PC-3 (cell line): ENCODE measurements around the gene EDNRA. TPM values are rescaled to one million over a fixed set of nuclear protein-coding genes. Genes with fewer than 3 reads are reported as not detected.

Experiments used
- ATAC-seq: fragments of 200-7000 bp; cut with Tn5 transposase; 2 replicates; pipeline ENCODE4 v1.9.1; 2020; ENCODE audit warnings: mild to moderate bottlenecking, moderate library complexity
- BruUV-seq: library from RNA; stranded (reverse); fragments of 400-500 nt; replicated peaks from 2 replicates; lab custom pipeline; 2021; lab: Mats Ljungman, UMichigan
- CTCF ChIA-PET: fragments of 300-600 bp; sonication (Branson Sonifier 250); formaldehyde crosslinking; loops from one replicate; lab custom pipeline; 2022; ENCODE audit warnings: antibody characterized with exemption; lab: Charles Lee
- POLR2A ChIA-PET: fragments of 300-600 bp; sonication (Branson Sonifier 250); formaldehyde crosslinking; loops from one replicate; lab custom pipeline; 2022; ENCODE audit warnings: antibody characterized with exemption; ENCODE audit not compliant: unreplicated experiment; lab: Charles Lee
- DNase-seq: peaks from one replicate; pipeline ENCODE4 v3.0.0-alpha.2; 2015
- H2AFZ ChIP-seq: fragments of 300-600 bp; sonication (generic); 2 replicates; pipeline ENCODE4 v1.6.0; 2016; ENCODE audit warnings: antibody characterized with exemption, low read length
- H3F3A ChIP-seq: fragments of 300-600 bp; sonication (generic); one replicate; pipeline ENCODE4 v1.6.0; 2017; ENCODE audit warnings: antibody characterized with exemption, low read length, control low read depth, mild to moderate bottlenecking; ENCODE audit not compliant: unreplicated experiment
- H3K27ac ChIP-seq: fragments of 300-600 bp; sonication (generic); 2 replicates; pipeline ENCODE4 v1.5.1; 2016; ENCODE audit warnings: mild to moderate bottlenecking, low read length
- H3K27me3 ChIP-seq: fragments of 300-600 bp; sonication (generic); 2 replicates; pipeline ENCODE4 v1.6.1; 2016; ENCODE audit warnings: low read length, mixed read lengths
- H3K36me3 ChIP-seq: fragments of 300-600 bp; sonication (generic); 2 replicates; pipeline ENCODE4 v1.6.1; 2016; ENCODE audit warnings: low read depth, mixed run types, low read length, mixed read lengths
- H3K4me1 ChIP-seq: fragments of 300-600 bp; sonication (generic); 2 replicates; pipeline ENCODE4 v1.5.1; 2016; ENCODE audit warnings: low read length; ENCODE audit not compliant: insufficient read depth
- H3K4me2 ChIP-seq: fragments of 300-600 bp; sonication (generic); 2 replicates; pipeline ENCODE4 v1.6.0; 2016; ENCODE audit warnings: low read length
- H3K4me3 ChIP-seq: fragments of 300-600 bp; sonication (generic); 2 replicates; pipeline ENCODE4 v1.5.1; 2016; ENCODE audit warnings: mild to moderate bottlenecking, low read length, mixed read lengths
- H3K79me2 ChIP-seq: fragments of 300-600 bp; sonication (generic); 2 replicates; pipeline ENCODE4 v1.6.1; 2017; ENCODE audit warnings: low read length, mixed read lengths
- H3K9ac ChIP-seq: fragments of 300-600 bp; sonication (generic); 2 replicates; pipeline ENCODE4 v1.6.0; 2016; ENCODE audit warnings: mild to moderate bottlenecking, low read length
- H3K9me2 ChIP-seq: fragments of 300-600 bp; sonication (generic); replicated peaks from 2 replicates; pipeline ENCODE4 v1.6.1; 2016; ENCODE audit warnings: mixed run types, low read length, mixed read lengths
- H3K9me3 ChIP-seq: fragments of 300-600 bp; sonication (generic); 2 replicates; pipeline ENCODE4 v1.6.1; 2016; ENCODE audit warnings: low read length, mixed read lengths
- H4K20me1 ChIP-seq: fragments of 300-600 bp; sonication (generic); 2 replicates; pipeline ENCODE4 v1.6.1; 2016; ENCODE audit warnings: low read length, mixed read lengths
- EZH2 ChIP-seq: fragments of 300-600 bp; sonication (generic); IDR thresholded peaks from one replicate; pipeline ENCODE4 v1.6.1; 2017; ENCODE audit warnings: antibody characterized with exemption, mild to moderate bottlenecking, low read length; ENCODE audit not compliant: unreplicated experiment
- EZH2phosphoT487 ChIP-seq: fragments of 300-600 bp; sonication (generic); IDR thresholded peaks from 2 replicates; pipeline ENCODE4 v1.6.1; 2018; ENCODE audit warnings: mild to moderate bottlenecking, antibody characterized with exemption, low read length, borderline replicate concordance
- intact Hi-C: fragments of 100-400 bp; cut with micrococcal nuclease; formaldehyde crosslinking; loops from 2 replicates; pipeline ENCODE4 v1.9.0; 2023
- total RNA-seq: library from RNA; depleted of rRNA; stranded (reverse); fragments of >200 nt; gene quantifications from 2 replicates; pipeline ENCODE4 v1.2.3, GENCODE V29; 2014
- TF ChIP-seq, protein P1 (sequence below): fragments of 300-600 bp; sonication (generic); conservative IDR thresholded peaks from 2 replicates; pipeline ENCODE4 v1.5.1; 2017; ENCODE audit warnings: antibody characterized with exemption, low read depth, mild to moderate bottlenecking, low read length

EDNRA gene
- total RNA-seq, 1 experiment from 2014 or later, result 2.4 TPM

DNA sequence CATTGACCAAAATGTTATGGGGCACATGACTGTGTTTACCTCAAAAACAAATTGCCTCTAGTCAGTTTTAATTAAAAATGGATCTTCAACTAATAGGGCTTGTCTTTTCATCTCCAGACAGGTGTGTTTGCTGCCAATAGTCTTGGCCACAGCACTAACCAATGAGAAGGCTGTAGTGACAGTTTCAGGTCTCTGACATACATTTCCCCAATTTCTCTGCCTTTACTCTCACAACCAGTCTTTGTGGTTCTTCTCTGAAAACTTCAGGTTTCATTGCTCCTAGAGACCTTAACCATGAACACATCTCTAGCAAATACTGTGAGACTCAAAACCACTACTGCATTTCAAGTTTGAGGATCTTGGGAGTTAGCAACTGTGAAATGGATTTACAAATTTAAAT, 3.5 kb upstream of the EDNRA start:
- no peak overlapping the region for H3K4me2 ChIP-seq
- no peaks in the 10 kb centered on the region for H3F3A ChIP-seq
- ChIA-PET CTCF (no interaction called here), POLR2A (no interaction called here)
- H3K4me3 ChIP-seq, result no peak overlapping the region
- no peaks in the 10 kb centered on the region for H3K9me3 ChIP-seq
- no peaks in the 10 kb centered on the region for H3K79me2 ChIP-seq
- ATAC-seq, result no peak
- TF ChIP-seq EZH2phosphoT487 (no peak), EZH2 (no peak)
- TF ChIP-seq, protein P1, sequence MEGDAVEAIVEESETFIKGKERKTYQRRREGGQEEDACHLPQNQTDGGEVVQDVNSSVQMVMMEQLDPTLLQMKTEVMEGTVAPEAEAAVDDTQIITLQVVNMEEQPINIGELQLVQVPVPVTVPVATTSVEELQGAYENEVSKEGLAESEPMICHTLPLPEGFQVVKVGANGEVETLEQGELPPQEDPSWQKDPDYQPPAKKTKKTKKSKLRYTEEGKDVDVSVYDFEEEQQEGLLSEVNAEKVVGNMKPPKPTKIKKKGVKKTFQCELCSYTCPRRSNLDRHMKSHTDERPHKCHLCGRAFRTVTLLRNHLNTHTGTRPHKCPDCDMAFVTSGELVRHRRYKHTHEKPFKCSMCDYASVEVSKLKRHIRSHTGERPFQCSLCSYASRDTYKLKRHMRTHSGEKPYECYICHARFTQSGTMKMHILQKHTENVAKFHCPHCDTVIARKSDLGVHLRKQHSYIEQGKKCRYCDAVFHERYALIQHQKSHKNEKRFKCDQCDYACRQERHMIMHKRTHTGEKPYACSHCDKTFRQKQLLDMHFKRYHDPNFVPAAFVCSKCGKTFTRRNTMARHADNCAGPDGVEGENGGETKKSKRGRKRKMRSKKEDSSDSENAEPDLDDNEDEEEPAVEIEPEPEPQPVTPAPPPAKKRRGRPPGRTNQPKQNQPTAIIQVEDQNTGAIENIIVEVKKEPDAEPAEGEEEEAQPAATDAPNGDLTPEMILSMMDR, result no peak
- intact Hi-C loops, result no loop called here
- H3K27me3 ChIP-seq, result no peaks in the 10 kb centered on the region
- no peaks in the 10 kb centered on the region for H4K20me1 ChIP-seq
- no peaks in the 10 kb centered on the region for H3K9me2 ChIP-seq
- no peak overlapping the region for H2AFZ ChIP-seq
- H3K36me3 ChIP-seq, result no peaks in the 10 kb centered on the region
- H3K4me1 ChIP-seq, result peaks cover 6% of the 10 kb centered on the region; the same call in 1 of the 2 replicates
- no peak overlapping the region for H3K9ac ChIP-seq
- no TSS peak for BruUV-seq
- no peak for DNase-seq
- no peak overlapping the region for H3K27ac ChIP-seq

DNA sequence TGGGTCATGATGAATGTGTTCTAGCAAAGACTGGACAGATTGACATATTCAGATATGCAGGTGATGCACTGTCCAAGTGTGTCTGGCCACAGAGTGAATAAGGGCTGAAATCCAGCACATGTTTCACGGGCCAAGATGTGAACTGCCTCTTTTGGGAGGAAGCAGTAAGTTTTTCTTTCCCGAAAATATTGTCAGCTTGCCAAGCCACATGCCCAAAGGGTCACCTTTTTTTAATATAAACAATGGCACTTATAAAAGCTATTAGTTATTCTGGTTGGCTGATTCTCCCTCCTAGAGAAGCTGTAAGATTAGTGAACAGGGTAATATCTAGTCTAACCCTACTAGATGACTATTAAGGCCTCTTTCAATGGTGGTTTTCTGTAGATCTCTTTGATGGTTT, 1.5 kb upstream of the EDNRA start:
- H3K9ac ChIP-seq, result no peak overlapping the region
- H3K9me3 ChIP-seq, result no peaks in the 10 kb centered on the region
- ChIA-PET CTCF (no interaction called here), POLR2A (no interaction called here)
- no peak overlapping the region for H3K4me2 ChIP-seq
- H3K27me3 ChIP-seq, result no peaks in the 10 kb centered on the region
- H3F3A ChIP-seq, result no peaks in the 10 kb centered on the region
- no peaks in the 10 kb centered on the region for H3K79me2 ChIP-seq
- H3K36me3 ChIP-seq, result no peaks in the 10 kb centered on the region
- no peaks in the 10 kb centered on the region for H4K20me1 ChIP-seq
- intact Hi-C loops, result no loop called here
- H3K4me3 ChIP-seq, result no peak overlapping the region
- no peaks in the 10 kb centered on the region for H3K9me2 ChIP-seq
- ATAC-seq (no peak), DNase-seq (no peak)
- no TSS peak for BruUV-seq
- peaks cover 6% of the 10 kb centered on the region; the same call in 1 of the 2 replicates for H3K4me1 ChIP-seq
- no peak overlapping the region for H2AFZ ChIP-seq
- H3K27ac ChIP-seq, result no peak overlapping the region
- TF ChIP-seq EZH2 (no peak), EZH2phosphoT487 (no peak)
- TF ChIP-seq, protein P1, result no peak

DNA sequence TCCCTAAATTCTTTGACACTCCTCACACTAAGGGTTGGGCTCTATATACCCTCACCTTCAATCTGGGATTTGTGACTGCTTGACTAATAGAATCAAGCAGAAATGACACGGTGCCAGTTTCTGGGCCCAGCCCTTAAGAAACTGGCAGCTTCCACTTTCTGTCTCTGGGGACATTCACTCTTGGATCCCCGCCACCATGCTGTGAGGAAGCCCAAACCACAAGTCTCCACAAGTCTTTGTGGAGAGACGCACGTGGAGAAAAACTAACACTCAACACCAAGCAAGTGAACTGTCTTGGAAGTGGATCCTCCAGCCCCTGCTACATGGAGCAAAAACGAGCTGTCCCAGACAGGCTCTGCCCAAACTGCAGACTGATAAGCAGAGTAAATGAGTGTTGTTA, 1.1 kb upstream of the EDNRA start:
- Histone ChIP-seq H3K9me2 (no peaks in the 10 kb centered on the region), H3F3A (no peaks in the 10 kb centered on the region), H3K36me3 (no peaks in the 10 kb centered on the region), H3K4me3 (no peak overlapping the region), H4K20me1 (no peaks in the 10 kb centered on the region), H3K79me2 (no peaks in the 10 kb centered on the region), H3K9ac (no peak overlapping the region), H3K4me2 (no peak overlapping the region), H3K4me1 (peaks cover 6% of the 10 kb centered on the region; the same call in 1 of the 2 replicates), H3K9me3 (no peaks in the 10 kb centered on the region), H2AFZ (no peak overlapping the region), H3K27me3 (no peaks in the 10 kb centered on the region), H3K27ac (no peak overlapping the region)
- TF ChIP-seq EZH2phosphoT487 (no peak), EZH2 (no peak)
- TF ChIP-seq, protein P1, result no peak
- BruUV-seq, result no TSS peak
- intact Hi-C loops, result no loop called here
- POLR2A ChIA-PET, result no interaction called here
- ATAC-seq, result no peak
- DNase-seq, result no peak
- CTCF ChIA-PET, result no interaction called here
